H7 (cell line): ENCODE data around the gene TUFM. TPM values are rescaled to one million over a fixed set of nuclear protein-coding genes. Genes with fewer than 3 reads are reported as not detected.

ENCODE experiments used
- DNase-seq: peaks from one replicate; pipeline ENCODE4 v3.0.0; 2012
- H3K27me3 ChIP-seq: 2 replicates; pipeline ENCODE4 v1.6.0; 2011; ENCODE audit warnings: mild to moderate bottlenecking, low read length; ENCODE audit not compliant: control insufficient read depth, insufficient read depth
- H3K36me3 ChIP-seq: replicated peaks from 2 replicates; pipeline ENCODE4 v1.5.1; 2011; ENCODE audit warnings: low read length; ENCODE audit not compliant: control insufficient read depth, insufficient read depth
- H3K4me3 ChIP-seq: 2 replicates; pipeline ENCODE4 v1.5.1; 2011; ENCODE audit warnings: low read depth, mild to moderate bottlenecking, control low read depth, low read length, moderate library complexity; ENCODE audit not compliant: insufficient read depth
- total RNA-seq: library from RNA; depleted of rRNA; stranded (reverse); fragments of >200 nt; shearing (Covaris generic); gene quantifications from 2 replicates; pipeline ENCODE4 v1.2.3, GENCODE V29; 2014

Gene TUFM
- total RNA-seq, 1 experiment from 2014 or later, result 299 TPM

DNA sequence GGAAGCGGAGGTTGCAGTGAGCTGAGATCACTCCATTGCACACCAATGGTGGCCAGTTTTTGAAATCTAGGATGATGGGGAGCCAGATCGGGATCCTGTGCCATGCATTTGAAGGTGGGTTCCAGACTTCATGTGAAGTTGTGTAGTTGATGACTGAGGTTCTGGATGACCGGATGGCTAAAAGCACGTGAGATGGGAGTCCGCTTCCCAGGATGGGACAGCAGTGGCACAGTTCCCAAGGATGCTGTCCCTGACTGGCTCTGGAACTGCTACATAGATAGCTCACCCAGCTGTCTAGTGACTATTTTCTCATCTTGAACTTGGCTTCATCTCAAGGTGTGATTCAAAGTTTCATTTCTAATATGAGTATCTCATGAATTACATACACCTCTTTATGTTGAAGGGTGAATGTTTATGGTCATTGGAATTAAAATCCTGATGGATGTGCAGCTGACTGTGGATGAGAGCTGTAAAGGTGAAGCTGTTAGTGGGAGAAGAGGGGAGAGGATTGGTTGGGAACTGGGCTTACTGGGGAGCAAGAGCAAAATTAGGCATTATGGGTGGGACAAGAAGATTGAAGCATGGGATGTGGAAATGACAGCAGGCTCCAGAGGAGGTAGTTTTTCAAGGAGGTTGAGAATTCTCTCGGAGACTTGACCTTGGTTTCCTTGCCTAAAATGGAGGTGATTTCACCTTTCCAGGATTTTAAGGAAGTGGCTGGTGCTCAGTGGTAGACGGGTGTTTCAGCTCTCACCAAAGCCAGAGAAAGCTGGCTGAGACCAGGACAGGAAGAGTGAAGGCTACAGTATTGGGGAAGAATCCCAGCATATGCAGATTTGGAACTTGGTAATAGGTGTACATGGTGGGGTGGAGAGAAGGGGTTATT lies 8.2 kb downstream of the TUFM start:
- Histone ChIP-seq H3K36me3 (peaks cover 33% of the 10 kb centered on the region), H3K27me3 (no peaks in the 10 kb centered on the region), H3K4me3 (no peak overlapping the region)
- no peak for DNase-seq

DNA sequence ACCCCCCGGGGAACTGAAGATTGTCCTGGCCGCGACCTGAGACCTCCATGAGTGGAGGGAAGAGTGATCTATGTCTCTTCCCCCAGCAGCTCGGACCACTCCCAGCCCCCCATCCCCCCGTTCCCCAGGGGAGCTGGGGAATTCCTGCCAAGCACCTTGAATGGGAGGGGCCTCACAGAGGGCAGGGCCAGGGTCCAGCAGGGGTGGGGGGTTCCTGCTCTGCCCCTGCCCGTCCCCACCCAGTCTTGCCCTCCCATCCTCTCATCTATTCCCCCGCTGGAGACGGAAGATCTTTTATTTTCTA lies 9.4 kb downstream of the TUFM start:
- Histone ChIP-seq H3K36me3 (peaks cover 38% of the 10 kb centered on the region), H3K4me3 (no peak overlapping the region), H3K27me3 (no peaks in the 10 kb centered on the region)
- peak; percentile 57 for DNase-seq

DNA sequence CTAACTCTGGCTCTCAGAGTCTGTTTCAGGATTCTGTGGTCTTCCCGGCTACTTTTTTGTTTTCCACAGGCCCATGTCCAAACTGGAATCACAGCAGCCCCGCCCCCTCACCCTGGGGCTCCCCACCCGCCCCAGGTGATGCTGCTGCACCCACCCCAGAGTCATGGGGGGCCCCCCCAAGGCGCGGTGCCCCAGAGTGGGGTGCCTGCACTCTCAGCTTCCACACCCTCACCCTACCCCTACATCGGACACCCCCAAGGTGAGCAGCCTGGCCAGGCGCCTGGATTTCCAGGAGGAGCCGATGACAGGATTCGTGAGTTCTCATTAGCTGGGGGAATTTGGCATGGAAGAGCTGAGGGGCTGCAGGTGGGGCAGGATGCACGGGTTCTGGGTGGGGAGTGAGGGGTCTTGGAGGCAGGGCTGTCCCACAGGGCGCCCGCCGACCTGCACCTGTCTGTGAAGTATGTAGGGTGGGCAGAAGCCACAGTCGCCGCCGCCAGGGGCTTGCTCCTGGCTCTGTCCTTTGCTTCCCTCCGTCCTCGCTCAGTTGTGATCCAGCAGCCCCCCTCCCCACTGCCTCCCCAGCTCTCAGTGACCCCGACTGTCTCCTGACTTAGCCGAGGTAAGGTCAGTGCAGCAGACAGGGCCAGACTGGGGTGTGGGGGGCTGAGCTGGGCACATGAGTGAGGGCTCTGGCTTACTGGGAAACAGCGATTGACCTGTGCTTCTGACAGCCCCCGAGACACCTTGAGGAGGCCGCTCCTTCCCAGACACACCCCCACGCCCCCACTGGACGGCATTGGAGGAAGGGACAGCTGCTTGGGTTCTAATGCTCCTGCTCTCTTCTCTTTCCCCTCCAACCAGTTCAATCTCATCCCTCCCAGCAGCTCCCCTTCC lies 10.0 kb downstream of the TUFM start:
- peaks cover 42% of the 10 kb centered on the region for H3K36me3 ChIP-seq
- DNase-seq, result peak; percentile 59
- H3K27me3 ChIP-seq, result no peaks in the 10 kb centered on the region
- no peak overlapping the region for H3K4me3 ChIP-seq

- peaks cover 51% of the 10 kb centered on the region for H3K36me3 ChIP-seq
- peak; percentile 37 for DNase-seq
- no peak overlapping the region for H3K4me3 ChIP-seq
- H3K27me3 ChIP-seq, result no peaks in the 10 kb centered on the region
Observed at GRCh38 chr16:28834873-28835863, 11.0 kb downstream of the TUFM start.

DNA sequence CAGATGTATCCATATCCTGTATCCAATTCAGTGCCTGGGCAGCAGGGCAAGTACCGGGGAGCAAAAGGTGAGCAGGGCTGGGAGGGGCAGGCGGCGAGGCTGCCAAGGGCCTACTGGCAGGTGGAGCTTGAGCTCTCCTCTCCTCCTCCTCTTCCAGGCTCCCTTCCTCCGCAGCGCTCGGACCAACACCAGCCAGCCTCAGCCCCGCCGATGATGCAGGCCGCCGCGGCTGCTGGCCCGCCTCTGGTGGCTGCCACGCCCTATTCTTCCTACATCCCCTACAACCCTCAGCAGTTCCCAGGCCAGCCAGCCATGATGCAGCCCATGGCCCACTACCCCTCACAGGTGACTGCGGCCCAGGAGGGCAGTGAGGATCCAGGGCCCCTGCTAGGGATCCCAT lies 11.8 kb downstream of the TUFM start:
- peaks cover 59% of the 10 kb centered on the region for H3K36me3 ChIP-seq

GRCh38 chr16:28830531-28830930 lies 15.6 kb downstream of the TUFM start:
- H3K36me3 ChIP-seq, result peaks cover 81% of the 10 kb centered on the region
- no peaks in the 10 kb centered on the region for H3K27me3 ChIP-seq
- H3K4me3 ChIP-seq, result no peak overlapping the region
- DNase-seq, result peak; percentile 6

More for the DNA sequence above, 11.8 kb downstream of the TUFM start:
- Histone ChIP-seq H3K4me3 (no peak overlapping the region), H3K27me3 (no peaks in the 10 kb centered on the region)
- peak; percentile 35 for DNase-seq

DNA sequence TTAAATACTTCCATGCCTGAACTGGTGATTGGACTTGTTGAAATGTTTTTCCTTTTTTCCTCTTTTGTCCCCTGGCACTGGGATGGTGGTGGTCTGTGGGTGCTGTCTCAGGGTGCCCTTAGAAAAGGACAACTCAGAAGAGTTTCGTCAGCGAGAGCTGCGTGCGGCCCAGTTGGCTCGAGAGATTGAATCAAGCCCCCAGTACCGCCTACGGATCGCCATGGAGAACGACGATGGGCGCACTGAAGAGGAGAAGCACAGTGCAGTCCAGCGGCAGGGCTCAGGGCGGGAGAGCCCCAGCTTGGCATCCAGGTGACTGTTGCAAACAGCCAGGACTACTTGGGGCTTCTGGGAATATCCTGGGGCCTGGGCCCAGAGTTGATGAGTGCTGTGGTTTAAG lies 16.4 kb downstream of the TUFM start:
- H3K4me3 ChIP-seq, result no peak overlapping the region
- peaks cover 77% of the 10 kb centered on the region for H3K36me3 ChIP-seq
- no peak for DNase-seq
- no peaks in the 10 kb centered on the region for H3K27me3 ChIP-seq

DNA sequence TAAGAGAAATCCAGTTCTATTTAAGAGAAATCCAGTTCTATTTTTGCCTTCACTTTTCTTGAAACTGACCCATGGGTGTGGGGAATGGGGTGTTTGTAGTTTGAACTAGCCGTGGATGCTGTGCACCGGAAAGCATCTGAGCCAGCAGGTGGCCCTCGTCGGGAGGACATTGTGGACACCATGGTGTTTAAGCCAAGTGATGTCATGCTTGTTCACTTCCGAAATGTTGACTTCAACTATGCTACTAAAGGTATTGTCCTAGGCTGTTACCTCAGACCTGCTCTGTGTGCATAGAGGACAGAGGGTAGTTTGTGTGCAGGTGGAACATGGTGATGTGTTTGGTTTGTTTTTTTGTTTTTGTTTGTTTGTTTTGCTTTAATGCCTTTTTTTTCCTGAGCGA lies 20.0 kb downstream of the TUFM start:
- H3K4me3 ChIP-seq, result no peak overlapping the region

DNA sequence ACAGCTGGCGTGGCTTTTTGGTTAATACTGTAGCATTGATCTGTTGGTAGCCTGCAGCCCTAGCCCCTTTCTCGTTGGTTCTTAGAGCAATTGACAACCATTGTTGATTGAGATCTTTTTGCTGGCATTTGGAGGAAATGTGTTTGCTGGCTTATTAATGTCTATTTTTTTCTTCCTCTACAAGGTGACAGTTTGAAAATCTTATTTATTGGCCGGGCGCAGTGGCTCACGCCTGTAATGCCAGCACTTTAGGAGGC lies 21.5 kb downstream of the TUFM start:
- DNase-seq, result no peak
- H3K4me3 ChIP-seq, result peak overlapping the region; percentile 95
- peaks cover 33% of the 10 kb centered on the region for H3K36me3 ChIP-seq
- H3K27me3 ChIP-seq, result no peaks in the 10 kb centered on the region

More for the DNA sequence above, 20.0 kb downstream of the TUFM start:
- peaks cover 48% of the 10 kb centered on the region for H3K36me3 ChIP-seq
- DNase-seq, result no peak
- no peaks in the 10 kb centered on the region for H3K27me3 ChIP-seq

- Histone ChIP-seq H3K27me3 (no peaks in the 10 kb centered on the region), H3K4me3 (peak overlapping the region; percentile 95), H3K36me3 (peaks cover 28% of the 10 kb centered on the region)
- peak; percentile 99 for DNase-seq
Observed at GRCh38 chr16:28823873-28824716, 22.1 kb downstream of the TUFM start.

DNA sequence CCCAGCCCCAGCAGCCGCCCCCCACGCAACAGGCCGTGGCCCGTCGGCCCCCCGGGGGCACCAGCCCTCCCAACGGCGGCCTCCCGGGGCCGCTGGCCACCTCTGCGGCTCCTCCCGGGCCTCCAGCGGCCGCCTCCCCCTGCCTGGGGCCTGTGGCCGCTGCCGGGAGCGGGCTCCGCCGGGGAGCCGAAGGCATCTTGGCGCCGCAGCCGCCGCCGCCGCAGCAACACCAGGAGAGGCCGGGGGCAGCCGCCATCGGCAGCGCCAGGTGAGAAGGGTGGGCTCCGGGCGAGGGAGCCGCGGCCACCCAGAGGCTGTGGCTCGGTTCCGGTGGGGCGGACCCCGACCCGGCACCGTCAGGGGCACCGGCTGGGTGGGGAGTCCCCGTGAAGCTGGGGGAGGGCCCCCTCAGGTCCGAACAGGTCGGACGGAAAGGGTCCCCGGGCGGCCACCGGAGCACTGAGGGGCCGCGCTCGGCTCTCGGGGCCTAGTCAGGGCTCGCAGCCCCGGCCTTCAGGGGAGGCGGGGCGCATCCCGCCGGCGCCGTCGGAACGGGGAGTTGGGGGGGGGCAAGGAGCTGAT lies 22.8 kb downstream of the TUFM start:
- peak; percentile 75 for DNase-seq
- Histone ChIP-seq H3K36me3 (peaks cover 23% of the 10 kb centered on the region), H3K4me3 (peak overlapping the region; percentile 95), H3K27me3 (no peaks in the 10 kb centered on the region)

DNA sequence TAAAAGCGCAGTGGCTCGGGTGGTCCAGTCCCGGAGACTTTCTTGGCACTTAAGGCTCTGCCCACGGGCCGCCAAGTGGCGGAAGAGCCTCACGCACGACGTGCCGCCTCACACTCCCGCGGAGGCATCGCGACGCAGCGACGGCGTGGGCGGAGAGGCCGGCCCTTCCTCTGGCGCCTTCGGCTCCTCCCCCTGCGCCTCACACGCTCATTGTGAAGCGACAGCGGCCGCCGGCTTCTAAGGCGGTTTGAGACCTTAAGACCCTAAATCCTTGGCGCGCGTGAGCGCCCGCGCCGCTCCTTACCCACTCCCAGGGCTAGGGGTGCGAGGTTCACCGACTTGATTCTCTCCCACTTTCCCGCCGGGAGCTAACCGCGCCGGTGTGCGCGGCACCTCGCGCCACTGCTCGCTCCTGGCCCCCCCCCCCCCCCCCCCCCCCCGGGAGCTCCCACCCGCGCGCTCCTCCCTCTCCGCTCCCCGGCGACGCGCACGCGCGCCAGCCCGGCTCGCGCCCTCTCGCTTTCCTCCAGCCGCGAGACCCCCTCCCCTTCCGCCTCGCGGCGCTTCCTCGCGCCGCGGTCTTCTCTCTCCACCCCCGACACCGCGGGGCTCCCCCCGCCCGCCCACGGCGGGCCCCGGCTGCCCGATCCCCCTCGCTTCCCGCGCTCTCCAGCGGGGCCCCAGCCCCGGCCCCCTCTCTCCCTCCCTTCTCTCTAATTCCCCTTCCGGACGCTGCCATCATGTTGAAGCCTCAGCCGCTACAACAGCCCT lies 23.4 kb downstream of the TUFM start, which contains the start of gene ATXN2L:
ATXN2L (plus strand) TSS at position 480 of the 771 bp plus-strand sequence; CDS start at position 741, 261 bp downstream.
- DNase-seq, result peak; percentile 93
- peaks cover 22% of the 10 kb centered on the region for H3K36me3 ChIP-seq
- H3K27me3 ChIP-seq, result no peaks in the 10 kb centered on the region
- H3K4me3 ChIP-seq, result peak within 1 kb of the TSS; percentile 95
